Left hindlimb (tissue), 1 donor: ENCODE measurements around the gene ANKRD40CL.

Source experiments
- DNase-seq: peaks from one replicate; pipeline ENCODE4 v3.0.0-alpha.2; 2018

Gene ANKRD40CL

DNA sequence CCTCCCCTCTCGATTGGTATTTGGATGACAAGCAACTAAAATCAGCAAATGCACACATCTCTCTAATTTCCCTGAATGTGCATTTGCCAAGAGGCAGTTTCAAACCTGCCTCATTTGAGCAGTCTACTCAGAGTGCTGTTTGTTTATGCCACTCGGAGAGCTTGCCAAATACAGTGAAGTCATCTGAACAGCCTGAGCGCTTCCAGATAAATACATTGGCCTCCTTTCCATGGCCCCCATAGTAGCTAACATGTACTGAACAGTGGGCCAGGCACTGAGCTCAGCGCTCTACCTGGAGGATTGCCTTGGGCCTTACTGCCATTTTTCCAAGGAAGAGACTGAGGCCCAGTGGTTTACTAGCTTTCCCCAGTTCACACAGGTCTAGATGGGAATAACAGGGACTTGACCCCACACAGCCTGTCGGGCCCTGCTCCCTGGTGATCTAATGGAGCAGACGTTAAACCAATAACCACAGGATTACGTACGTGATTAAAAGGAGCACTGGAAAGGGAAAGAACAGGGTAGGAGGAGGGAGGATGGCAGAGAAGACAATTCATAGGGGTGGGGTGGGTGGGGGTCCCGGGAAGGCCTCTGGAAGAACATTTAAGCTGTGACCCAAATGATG, 18.7 kb upstream of the ANKRD40CL start:
- peak; percentile 62 for DNase-seq

DNA sequence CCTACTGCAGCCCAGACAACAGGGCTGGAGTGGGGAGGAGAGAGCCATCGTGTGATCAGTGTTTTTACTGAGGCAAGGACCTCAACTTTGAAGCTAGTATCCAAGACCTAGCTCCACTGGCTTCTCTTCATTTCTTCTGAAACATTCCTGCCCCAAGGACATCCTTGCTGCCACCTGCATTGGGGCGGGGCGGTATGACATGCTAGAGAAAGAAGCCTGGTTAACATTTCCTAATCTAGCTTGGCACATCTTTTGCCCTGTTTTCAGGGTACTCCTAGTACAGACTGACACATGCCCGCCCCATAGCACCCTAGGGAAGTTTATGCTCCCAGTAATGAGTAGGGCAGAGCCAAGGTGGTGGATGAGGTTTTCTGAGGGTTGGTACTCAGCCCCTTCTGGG, 17.8 kb upstream of the ANKRD40CL start:
- DNase-seq = no peak

DNA sequence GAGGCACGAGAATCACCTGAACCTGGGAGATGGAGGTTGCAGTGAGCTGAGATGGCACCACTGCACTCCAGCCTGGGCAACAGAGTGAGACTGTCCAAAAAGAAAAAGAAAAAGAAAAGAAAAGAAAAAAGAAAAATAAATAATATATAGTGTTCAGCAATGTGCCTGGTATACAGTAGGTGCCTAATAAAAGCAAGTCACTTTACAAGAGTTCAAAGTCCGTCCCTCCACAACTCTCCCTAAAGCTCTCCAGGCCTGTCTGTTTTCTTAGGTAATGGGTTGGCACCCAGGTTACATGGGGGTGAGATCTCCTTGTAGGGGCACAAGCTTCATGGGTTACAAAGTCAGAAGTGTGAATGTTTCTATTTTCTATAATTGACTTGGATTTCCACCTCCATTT, 16.6 kb upstream of the ANKRD40CL start:
- no peak for DNase-seq

DNA sequence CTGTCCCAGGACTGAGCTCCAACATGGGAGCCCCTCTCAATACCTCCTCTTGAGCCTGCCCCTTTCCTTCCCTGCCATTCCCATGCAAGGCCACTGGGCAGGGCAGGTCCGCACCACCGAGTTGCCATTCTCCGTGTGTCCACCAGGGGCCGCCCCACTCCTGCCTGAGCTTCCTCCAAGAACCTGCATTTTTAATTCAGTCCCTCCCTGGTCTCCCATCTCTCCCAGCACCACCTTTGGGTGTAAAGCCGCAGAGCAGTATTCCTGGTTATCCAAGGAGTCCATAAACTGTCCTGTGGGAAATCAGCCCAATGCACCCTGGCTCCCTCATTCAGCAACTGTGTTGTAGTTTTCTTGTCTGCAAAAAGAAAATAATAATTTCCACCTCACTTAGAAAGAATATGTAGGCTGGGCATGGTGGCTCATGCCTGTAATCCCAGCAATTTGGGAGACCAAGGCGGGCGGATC, 15.9 kb upstream of the ANKRD40CL start:
- DNase-seq = peak; percentile 91

DNA sequence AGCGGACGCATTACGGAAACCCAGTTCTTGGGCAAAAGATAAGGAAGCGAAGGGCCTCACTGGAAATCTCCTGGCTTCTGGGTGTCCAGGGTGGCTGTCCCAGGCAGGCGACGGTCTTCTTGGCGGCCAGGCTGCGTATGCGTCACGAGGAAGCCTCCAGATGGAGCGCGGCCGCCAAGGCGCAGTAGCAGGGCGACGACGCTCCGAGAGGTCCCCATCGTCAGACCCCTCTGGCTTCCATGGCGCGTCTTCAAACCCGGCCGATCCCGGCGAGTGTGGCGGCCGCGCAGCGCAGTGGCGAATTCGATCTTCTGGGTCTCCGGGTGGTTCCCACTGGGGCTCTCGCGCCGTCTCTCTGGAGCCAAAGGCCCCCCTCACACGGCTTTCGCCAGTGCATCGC, 13.8 kb upstream of the ANKRD40CL start:
- no peak for DNase-seq

DNA sequence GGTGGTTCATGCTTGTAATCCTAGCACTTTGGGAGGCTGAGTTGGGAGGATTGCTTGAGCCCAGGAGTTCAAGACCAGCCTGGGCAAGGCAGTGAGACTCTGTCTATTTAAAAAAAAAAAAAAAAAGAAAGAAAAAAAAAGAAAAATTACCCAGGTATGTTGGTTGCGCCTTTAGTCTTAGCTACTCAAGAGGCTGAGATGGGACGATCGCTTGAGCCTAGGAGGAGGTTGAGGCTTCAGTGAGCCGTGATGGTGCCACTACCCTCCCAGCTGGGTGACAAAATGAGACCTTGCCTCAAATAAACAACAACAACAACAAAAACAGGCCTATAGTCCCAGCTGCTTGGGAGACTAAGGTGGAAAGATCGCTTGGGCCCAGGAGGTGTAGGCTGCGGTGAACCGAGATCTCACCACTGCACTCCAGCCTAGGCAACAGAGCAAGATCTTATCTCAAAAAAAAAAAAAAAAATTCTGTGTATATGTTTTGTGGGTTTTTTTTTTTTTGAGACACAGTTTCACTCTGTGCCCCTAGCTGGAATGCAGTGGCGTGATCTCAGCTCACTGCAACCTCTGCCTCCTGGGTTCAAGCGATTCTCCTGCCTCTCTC, 12.5 kb upstream of the ANKRD40CL start:
- no peak for DNase-seq

DNA sequence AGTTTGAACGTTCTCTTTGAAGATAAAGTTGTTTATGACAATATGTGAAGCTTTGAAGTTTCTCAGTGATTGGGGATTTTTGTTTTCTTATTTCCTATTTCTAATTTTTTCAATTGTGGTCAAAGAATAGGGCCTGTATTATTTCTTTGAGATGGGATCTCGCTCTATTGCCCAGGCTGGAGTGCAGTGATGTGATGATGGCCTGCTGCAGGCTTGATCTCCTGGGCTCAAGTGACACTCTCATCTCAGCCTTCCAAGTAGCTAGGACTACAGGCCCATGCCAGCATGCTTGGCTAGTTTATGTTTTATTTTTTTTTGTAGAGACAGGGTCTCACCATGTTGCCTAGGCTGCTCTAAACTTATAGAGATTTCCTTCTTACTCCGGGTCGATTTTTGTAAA, 11.7 kb upstream of the ANKRD40CL start:
- DNase-seq = no peak

DNA sequence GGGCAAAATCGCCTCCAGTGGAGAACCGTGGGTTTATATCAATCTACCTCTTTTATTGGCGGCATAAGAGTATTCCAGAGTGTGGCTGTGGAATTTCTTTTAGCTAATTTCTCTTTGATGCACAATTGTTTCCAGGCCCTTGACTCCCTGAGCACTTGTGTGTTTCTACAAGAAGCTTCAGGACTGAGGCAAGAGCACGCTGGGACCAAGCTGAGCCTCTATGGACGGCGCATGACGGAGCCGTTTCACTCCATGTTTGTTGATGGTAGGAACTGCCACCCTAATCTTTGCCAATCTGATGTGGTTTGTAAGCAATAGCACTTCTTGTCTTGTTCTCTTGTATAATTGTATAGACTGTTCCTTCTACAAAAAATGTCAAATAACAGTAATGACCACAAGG, 11.2 kb upstream of the ANKRD40CL start:
- DNase-seq = no peak

DNA sequence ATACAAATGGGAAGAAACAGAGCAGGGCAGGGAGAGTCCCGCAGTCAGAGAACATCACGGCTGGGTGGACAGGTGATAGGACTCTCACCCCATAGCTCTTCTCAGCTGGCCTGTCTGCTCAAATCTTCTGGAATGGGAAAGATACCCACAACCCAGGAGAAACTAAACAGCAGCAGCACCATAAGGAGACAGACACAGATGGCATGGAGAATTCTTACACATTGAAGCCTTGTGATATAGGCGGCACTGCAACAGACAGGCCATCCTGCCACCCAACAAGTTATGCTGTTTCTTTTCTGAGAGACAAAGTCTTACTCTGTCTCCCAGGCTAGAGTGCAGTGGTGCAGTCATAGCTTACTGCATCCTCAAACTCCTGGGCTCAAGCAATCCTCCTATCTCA, 8.6 kb upstream of the ANKRD40CL start:
- DNase-seq = no peak

DNA sequence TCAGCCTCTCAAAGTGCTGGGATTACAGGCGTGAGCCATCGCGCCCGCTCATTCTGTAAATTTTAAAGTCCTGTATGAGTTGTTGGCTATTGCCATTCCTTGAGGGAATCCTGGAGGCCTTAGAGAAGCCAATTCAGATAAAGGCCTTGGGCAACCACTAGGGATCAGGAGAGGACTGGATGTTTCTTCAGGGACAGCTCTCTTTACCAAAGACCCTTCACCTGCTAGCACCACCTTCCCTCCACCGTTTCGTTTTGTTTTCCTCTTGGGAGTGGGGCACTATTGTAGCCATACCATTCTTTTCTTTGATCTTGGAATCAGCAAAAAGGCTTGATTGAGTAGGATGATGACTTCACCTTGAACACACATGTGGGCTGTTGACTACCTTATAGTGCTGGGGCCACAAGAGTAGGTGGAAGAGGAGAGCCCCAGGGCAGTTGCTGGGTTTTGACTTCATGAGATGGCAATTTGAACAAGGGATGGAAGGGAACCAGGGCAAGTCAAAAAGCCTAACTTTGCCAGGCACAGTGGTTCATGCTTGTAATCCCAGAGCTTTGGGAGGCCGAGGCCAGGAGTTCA, 7.0 kb upstream of the ANKRD40CL start:
- DNase-seq = no peak

DNA sequence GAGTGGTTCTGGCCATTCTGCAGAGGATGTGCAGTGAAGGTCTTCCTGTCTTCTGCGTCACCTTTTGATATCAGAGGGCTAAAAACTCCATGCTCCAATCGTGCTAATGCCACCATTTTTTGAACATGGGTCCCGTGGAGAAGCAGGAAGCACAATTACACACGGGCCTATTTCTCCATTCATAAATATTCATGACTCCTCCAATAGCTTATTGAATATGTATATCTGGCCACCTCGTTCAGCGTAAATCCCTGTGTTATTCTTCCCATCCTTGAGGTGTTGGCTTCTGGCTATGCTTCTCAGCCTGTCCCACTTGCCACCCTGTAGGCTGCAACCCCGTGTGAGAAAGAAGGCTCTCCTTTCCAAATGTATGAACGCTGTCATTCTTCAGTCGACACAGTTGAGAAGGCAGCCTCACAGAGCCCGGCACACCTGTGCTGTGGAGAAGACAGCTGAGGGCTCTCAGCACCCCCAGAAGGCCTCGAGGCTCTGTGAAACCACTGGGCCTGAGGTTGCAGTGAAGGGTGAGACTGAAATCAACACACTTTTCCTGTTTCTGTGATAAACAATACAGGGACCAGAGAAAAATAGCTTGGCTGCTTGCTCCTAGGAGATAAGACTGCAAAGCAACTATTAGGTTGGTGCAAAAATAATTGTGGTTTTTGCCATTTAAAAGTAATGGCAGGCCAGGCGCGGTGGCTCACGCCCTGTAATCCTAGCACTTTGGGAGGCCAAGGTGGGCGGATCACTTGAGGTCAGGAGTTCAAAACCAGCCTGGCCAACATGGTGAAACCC, 4.9 kb upstream of the ANKRD40CL start:
- no peak for DNase-seq

DNA sequence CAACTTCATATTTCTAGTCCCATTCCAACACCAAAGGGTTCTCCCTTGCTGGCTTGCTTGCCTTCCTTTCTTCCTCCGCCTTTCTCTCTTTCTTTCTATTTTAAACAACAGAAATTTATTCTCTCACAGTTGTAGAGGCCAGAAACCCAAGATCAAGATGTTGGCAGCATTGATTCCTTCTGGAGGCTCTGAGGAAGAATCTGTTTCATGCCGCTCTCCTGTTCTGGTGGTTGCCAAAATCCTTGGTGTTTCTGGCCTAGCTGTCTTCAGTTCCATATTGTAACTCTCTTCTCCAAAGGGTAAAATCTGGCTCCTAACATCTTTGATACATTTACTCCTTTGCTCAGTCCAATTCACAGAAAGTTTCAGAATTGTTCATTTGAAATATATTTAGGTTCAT, 3.0 kb upstream of the ANKRD40CL start:
- no peak for DNase-seq

DNA sequence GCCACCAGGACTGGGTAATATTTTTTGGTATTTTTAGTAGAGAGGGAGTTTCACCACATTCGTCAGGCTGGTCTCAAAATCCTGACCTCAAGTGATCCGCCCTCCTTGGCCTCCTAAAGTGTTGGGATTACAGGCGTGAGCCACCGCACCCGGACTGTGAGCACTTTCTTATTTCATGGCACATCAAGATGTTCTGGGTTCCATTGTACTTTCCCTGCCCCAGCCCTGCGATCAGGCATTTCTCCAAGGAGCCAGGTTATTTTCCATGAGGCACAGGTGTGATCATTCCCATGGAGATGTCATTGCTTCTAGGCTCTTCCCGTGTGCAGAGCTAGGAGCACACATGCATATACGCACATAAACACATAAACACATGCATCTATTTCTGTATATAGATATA, 2.6 kb upstream of the ANKRD40CL start:
- no peak for DNase-seq

DNA sequence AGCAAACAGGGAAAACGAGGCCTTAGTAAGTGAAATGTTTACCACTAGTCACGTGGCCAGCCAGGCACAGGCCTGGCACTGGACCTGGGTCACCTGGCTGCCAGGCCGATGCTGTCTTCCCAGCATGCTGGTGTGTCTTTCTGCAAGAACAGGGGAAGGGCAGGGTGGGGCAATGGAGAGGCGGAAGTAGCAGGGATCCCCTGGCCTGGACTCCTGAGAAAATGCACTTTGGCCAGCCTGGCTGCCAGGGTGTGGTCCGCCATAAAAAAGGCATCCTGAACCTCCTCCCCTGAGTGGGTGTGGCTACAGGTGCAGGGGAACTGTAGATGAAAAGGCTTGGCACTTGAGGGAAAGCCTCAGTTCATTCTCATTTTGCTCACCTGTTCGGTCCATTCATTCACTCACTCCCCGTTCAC, 1.0 kb upstream of the ANKRD40CL start:
- no peak for DNase-seq

DNA sequence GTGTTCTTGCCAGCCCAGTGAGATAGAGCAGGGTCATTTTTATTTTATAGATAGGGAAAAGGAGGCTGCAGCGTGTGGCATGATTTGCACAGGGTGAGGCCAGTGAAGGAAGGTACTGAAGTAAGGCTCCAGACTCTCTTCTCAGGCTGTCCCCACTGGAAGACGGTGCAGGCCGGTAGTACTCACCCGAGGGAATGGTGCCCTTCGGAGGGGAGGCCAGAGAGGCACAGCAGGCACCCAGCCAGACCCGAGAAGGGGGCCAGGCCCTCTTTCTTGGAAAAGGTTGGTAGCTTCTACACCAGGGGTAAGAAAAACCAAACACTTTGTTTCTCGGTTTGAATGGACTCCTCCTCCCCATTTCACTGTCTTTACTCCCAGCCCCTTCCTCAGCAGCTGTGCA, 288 bp downstream of the ANKRD40CL start:
- no peak for DNase-seq

DNA sequence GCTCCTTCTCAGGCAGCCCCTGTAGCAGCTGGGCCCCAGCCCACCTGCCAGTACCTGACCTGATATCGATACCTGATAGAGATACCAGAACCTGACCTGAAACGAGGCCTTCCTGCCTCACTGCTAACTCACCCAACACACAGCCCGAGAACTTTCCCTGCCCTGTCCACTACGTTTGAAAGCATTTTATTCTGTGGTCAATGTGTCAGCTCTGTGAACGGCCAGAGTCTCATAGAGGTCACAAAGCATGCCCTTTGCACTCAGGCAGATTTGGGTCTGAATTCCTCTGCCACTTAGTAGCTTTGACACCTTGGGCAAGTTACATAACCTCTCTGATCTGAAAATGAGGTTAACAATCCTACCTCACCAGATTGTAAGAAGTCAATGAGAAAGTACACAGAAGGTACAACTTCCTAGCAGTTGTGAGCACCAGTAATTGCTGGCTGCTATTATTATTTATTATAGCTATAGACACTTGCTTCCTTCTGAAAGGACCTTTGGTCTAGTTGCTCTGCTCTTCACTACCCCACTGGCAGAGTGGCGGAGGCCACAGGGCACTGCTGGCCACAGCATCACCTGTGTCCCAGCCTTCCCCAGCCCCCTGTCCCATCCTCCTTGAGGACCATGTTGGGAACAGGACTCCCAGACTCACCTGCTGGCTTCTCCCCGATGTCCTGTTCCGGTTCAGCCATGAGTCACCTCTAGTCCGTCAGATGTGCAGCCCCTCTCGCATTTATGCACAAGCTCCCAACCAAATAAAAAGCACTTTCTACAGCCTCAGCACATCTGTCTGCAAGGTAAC, 895 bp downstream of the ANKRD40CL start:
- no peak for DNase-seq

DNA sequence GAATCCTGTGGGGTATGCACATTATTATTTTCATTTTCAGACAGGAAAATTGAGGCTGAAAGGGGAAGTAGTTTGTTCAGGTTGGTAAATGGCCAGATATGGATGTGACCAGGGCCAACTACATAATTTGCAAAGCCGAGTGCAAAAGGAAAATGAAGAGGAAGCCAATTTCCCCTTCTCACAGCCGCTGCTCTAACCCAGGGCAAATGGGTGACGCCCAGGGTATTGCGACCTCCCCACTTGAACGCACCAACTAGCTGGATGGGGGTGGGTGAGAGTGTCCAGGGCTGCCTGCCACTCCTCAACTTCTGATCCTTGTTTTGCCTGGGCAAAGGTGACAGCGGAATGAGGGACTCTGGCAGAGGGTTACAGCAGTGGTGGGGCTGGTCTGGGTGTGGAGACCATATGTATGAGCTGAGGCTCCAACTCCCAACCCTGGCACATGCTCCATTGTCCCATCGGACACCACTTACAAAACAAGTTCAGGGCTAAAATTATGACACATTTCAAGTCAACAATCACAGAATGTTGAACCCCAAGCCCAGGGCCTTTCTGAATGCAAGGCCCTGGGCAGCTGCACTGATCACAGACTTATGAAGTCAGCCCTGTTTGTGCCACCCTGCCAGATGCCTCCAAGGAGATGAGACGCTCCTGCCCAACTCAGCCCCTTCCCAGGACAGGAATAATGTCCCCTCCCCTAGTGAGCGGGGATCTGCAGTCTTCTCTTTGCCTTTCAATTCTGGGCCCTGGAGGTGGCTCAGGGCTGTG, 1.7 kb downstream of the ANKRD40CL start:
- no peak for DNase-seq

DNA sequence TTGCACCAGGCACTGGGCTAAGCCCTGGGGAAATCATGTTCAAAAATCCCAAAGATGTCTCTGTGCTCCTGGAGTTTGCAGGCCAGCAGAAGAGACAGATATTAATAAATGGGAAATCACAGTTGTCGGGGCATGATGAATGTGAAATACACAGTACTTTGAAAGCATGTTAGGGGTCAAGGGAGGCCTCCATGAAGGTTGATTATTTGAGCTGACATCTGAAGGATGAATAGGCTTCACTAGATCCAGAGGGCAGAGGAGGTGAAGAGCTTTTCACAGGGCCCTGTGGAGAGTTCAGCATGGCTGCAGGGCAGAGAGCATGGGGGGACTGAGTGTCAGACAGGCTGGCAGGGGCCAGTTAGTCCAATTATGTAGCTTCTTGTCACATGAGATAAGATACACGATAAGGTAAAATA, 2.6 kb downstream of the ANKRD40CL start:
- no peak for DNase-seq

DNA sequence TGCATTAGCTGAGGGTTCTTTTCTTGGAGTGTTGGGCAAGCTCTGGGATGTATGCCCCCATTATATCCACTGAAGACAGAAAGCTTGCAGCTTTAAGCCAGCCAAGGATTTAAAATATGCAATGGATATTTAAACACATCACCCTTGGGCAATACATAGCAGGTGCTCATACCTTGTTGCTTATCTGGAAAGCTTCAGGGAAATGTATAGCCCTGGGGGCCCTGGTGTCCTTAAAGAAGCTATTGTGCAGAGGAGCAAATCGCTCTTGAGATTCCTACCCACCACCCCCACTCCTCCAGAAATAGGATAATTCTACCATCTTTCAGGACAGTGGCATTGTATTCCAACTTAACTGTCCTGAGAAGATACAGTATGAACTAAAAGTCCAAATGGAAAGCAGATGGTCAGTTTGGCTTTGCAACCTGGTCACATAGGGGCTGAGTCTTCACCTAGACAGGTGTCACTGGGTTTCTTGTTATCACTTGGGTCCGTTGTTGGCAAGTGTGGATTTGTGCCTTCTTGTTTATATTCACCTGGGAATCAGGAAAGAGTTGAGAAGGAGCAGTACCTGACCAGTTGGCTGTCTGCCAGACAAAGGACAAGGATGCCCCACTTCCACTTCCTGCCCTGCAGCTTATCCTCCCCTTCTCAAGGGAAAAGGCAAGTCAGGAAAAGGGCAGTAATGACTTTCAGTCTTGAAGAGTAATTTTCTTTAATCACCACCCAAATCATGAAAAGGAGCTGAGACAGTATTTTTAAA, 3.4 kb downstream of the ANKRD40CL start:
- no peak for DNase-seq

DNA sequence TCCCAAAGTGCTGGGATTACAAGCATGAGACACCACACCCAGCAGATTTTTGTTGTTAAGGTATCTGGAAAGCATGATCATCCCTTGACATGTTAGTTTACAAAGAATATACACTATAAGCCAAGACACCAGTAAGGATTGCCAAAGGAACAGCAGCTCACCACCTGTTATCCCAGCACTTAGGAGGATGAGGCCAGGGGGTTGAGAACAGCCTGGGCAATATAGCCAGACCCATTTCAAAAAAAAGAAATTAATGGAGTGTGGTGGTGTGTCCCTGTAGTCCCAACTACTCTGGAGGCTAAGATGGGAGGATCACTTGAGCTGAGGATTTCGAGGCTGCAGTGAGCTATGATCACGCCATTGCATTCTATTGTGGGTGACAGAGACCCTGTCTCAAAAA, 5.1 kb downstream of the ANKRD40CL start:
- DNase-seq = no peak

DNA sequence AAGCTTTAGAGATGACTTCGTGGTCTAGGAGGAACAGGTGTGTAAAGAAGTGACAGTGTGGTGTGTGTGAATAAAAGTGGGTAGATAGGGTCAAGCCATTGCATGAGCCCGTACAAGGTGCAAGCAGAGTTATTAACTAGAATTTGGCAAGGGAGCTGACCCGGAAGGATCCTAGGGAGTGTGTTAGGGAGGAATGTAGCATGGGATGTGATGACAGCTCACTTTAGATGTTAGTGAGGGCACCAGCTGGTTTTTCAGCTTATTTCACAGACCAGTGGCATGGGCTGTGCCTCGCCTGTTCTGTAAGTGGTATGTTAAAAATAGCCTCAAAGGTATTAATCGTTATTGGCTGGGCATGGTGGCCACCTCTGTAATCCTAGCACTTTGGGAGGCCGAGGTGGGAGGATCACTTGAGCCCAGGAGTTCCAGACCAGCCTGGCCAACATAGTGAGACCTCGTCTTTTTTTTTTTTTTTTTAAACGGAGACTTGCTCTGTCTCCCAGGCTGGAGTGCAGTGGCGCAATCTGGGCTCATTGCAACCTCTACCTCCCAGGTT, 8.3 kb downstream of the ANKRD40CL start:
- no peak for DNase-seq
